ENCODE results near the gene MTAP.

MTAP gene

DNA sequence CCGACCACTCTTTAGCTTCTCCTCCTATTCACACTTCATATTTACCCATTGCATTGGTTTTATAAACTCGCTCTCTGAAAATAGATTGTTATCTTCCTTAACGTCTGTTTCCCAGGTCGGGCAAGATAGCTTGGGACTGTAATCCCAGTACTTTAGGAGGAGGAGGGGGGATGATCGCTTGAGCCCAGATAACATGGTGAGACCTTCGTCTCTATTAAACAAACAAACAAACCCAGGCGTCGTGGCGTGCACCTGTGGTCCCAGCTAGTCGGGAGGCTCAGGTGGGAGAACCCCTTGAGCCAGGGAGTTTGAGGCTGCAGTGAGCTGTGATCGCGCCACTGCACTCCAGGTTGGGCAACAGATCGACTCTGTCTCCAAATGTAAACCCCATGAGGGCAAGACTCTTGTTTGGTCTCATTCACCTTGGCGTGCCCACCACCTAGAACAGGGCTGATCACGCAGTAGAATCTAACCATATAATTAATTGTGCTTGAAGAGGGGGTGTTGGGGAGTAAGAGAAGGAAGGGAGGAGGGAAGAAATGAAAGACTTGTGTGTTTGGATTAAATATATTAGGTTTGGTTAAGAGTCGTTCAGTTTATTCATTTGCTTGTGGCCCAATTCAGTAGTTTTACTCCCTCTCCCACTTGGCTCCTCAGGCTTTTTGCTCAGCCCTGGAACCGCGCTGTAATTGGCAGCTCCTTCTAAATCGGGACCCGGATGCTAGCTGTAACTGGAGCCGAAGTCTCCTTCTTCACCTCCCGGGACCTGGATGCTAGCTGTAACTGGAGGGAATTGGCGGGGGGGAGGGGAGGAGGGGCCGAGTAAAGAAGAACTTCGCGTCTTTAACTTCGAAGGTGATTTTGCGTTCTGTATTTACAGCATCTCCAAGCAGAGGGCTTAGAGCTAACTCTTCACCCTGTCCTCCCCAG is 166.8 kb downstream of the MTAP start:
- H3K9ac ChIP-seq (ENCODE audit: insufficient read length, low read depth): no peak overlapping the region
- H3K4me1 ChIP-seq (ENCODE audit: insufficient read depth, insufficient read length): peaks cover 10% of the 10 kb centered on the region
- peaks cover 100% of the 10 kb centered on the region for H3K27me3 ChIP-seq (ENCODE audit: insufficient read depth, insufficient read length)
- no peak for DNase-seq (ENCODE audit: low read depth, low spot score)
- TF ChIP-seq YY1 (IDR thresholded peaks at IDR 0.05; ENCODE audit: insufficient read depth, insufficient read length) (no peak), ZNF274 (IDR thresholded peaks at IDR 0.05; ENCODE audit: low read depth, low read length) (no peak), SUZ12 (IDR thresholded peaks at IDR 0.05; ENCODE audit: extremely low read depth, insufficient read depth, insufficient read length) (no peak)
- no peak overlapping the region for H3K4me3 ChIP-seq (ENCODE audit: insufficient read length, low read depth)
- no peaks in the 10 kb centered on the region for H3K36me3 ChIP-seq (ENCODE audit: insufficient read depth, insufficient read length, low read length)
- H3K9me3 ChIP-seq (ENCODE audit: insufficient read depth, low read length): no peaks in the 10 kb centered on the region

DNA sequence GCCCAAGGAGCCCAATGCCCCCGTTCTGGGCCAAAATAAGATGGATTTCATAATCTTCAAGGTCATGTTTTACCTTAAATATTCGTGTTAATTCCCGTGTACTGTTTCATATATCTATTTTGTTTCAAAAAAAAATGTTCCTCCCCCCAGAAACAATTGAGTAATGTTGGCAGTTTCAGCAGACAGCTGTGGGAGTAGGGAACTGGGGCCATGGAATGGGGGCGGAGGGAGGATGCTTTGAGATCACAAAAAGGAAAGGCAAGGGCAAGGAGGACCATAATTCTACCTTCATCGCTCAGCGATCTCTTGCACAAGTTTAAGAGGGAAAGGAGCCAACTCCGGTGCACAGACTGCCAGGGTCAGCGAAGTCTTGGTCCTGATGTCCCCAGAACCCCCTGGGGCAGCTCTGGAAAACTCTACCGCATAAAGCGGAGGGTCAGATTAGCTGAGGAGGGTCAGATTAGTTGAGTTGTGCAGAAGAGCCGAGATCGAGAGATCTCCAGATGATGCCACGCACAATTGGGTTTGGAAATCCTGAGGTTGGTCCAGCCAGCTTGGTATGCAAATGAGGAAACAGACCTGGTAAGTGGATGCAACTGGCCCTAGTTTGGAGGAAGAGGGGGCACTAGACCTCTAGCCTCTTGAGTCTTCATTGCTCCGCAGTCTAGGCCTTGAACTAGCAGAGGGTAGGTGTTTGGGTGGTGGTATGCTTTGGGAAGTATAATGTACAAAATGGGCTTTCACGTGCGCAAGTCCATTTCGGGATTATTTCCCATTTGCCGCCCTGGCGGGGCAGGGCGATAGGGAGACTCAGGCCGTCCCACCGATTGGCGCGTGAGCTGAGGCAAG is 167.7 kb downstream of the MTAP start:
- DNase-seq (ENCODE audit: low read depth, low spot score): no peak
- Histone ChIP-seq H3K27me3 (ENCODE audit: insufficient read depth, insufficient read length) (peaks cover 100% of the 10 kb centered on the region), H3K4me3 (ENCODE audit: insufficient read length, low read depth) (peak overlapping the region; percentile 19), H3K4me1 (ENCODE audit: insufficient read depth, insufficient read length) (peaks cover 10% of the 10 kb centered on the region), H3K36me3 (ENCODE audit: insufficient read depth, insufficient read length, low read length) (no peaks in the 10 kb centered on the region), H3K9me3 (ENCODE audit: insufficient read depth, low read length) (no peaks in the 10 kb centered on the region), H3K9ac (ENCODE audit: insufficient read length, low read depth) (no peak overlapping the region)
- TF ChIP-seq ZNF274 (IDR thresholded peaks at IDR 0.05; ENCODE audit: low read depth, low read length) (no peak), YY1 (IDR thresholded peaks at IDR 0.05; ENCODE audit: insufficient read depth, insufficient read length) (no peak), SUZ12 (IDR thresholded peaks at IDR 0.05; ENCODE audit: extremely low read depth, insufficient read depth, insufficient read length) (no peak)

- Histone ChIP-seq H3K4me3 (ENCODE audit: insufficient read length, low read depth) (peak overlapping the region; percentile 19), H3K36me3 (ENCODE audit: insufficient read depth, insufficient read length, low read length) (no peaks in the 10 kb centered on the region), H3K9ac (ENCODE audit: insufficient read length, low read depth) (no peak overlapping the region), H3K27me3 (ENCODE audit: insufficient read depth, insufficient read length) (peaks cover 100% of the 10 kb centered on the region), H3K9me3 (ENCODE audit: insufficient read depth, low read length) (no peaks in the 10 kb centered on the region), H3K4me1 (ENCODE audit: insufficient read depth, insufficient read length) (peaks cover 7% of the 10 kb centered on the region)
- TF ChIP-seq SUZ12 (IDR thresholded peaks at IDR 0.05; ENCODE audit: extremely low read depth, insufficient read depth, insufficient read length) (peak; percentile 97), ZNF274 (IDR thresholded peaks at IDR 0.05; ENCODE audit: low read depth, low read length) (no peak)
- DNase-seq (ENCODE audit: low read depth, low spot score): no peak
Observed at GRCh38 chr9:21970800-21971640, 168.6 kb downstream of the MTAP start.

DNA sequence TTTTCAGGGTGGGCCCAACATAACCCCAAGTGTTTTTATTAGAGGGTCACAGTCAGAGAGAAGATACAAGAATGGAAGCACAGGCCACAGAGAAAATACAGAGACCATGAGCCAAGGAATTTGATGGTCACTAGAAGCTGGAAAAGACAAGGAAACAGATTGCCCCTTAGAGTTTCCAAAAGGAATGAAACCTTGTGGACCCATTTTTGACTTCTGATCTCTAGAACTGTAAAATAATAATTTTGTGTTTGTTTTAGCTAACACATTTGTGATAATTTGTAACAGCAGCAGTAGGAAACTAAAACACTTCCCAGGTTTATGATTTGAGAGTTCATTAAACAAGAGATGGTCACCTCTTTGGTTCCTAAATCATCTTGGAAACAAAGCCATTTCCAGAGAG is 169.9 kb downstream of the MTAP start:
- Histone ChIP-seq H3K4me3 (ENCODE audit: insufficient read length, low read depth) (no peak overlapping the region), H3K27me3 (ENCODE audit: insufficient read depth, insufficient read length) (peaks cover 100% of the 10 kb centered on the region), H3K4me1 (ENCODE audit: insufficient read depth, insufficient read length) (peaks cover 5% of the 10 kb centered on the region), H3K9ac (ENCODE audit: insufficient read length, low read depth) (no peak overlapping the region), H3K9me3 (ENCODE audit: insufficient read depth, low read length) (no peaks in the 10 kb centered on the region), H3K36me3 (ENCODE audit: insufficient read depth, insufficient read length, low read length) (no peaks in the 10 kb centered on the region)
- TF ChIP-seq ZNF274 (IDR thresholded peaks at IDR 0.05; ENCODE audit: low read depth, low read length) (no peak), SUZ12 (IDR thresholded peaks at IDR 0.05; ENCODE audit: extremely low read depth, insufficient read depth, insufficient read length) (no peak), YY1 (IDR thresholded peaks at IDR 0.05; ENCODE audit: insufficient read depth, insufficient read length) (no peak)
- no peak for DNase-seq (ENCODE audit: low read depth, low spot score)

DNA sequence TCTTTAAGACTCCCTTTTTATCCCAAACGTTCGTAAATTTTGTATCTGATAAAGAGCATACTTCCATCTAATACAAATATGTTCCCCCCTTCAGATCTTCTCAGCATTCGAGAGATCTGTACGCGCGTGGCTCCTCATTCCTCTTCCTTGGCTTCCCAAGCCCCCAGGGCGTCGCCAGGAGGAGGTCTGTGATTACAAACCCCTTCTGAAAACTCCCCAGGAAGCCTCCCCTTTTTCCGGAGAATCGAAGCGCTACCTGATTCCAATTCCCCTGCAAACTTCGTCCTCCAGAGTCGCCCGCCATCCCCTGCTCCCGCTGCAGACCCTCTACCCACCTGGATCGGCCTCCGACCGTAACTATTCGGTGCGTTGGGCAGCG is 171.9 kb downstream of the MTAP start:
- no peak for DNase-seq (ENCODE audit: low read depth, low spot score)

GRCh38 chr9:21974722-21975409 is 172.4 kb downstream of the MTAP start:
- Histone ChIP-seq H3K27me3 (ENCODE audit: insufficient read depth, insufficient read length) (peaks cover 99% of the 10 kb centered on the region), H3K9me3 (ENCODE audit: insufficient read depth, low read length) (no peaks in the 10 kb centered on the region), H3K4me3 (ENCODE audit: insufficient read length, low read depth) (peak overlapping the region; percentile 50), H3K9ac (ENCODE audit: insufficient read length, low read depth) (peak overlapping the region; percentile 37), H3K36me3 (ENCODE audit: insufficient read depth, insufficient read length, low read length) (no peaks in the 10 kb centered on the region), H3K4me1 (ENCODE audit: insufficient read depth, insufficient read length) (no peaks in the 10 kb centered on the region)
- no peak for TF ChIP-seq SUZ12 (IDR thresholded peaks at IDR 0.05; ENCODE audit: extremely low read depth, insufficient read depth, insufficient read length)
- no peak for TF ChIP-seq YY1 (IDR thresholded peaks at IDR 0.05; ENCODE audit: insufficient read depth, insufficient read length)
- DNase-seq (ENCODE audit: low read depth, low spot score): no peak

More for the DNA sequence above, 171.9 kb downstream of the MTAP start:
- Histone ChIP-seq H3K9me3 (ENCODE audit: insufficient read depth, low read length) (no peaks in the 10 kb centered on the region), H3K27me3 (ENCODE audit: insufficient read depth, insufficient read length) (peaks cover 99% of the 10 kb centered on the region), H3K9ac (ENCODE audit: insufficient read length, low read depth) (peak overlapping the region; percentile 37), H3K4me1 (ENCODE audit: insufficient read depth, insufficient read length) (no peaks in the 10 kb centered on the region), H3K36me3 (ENCODE audit: insufficient read depth, insufficient read length, low read length) (no peaks in the 10 kb centered on the region), H3K4me3 (ENCODE audit: insufficient read length, low read depth) (peak overlapping the region; percentile 50)
- TF ChIP-seq ZNF274 (IDR thresholded peaks at IDR 0.05; ENCODE audit: low read depth, low read length) (no peak), SUZ12 (IDR thresholded peaks at IDR 0.05; ENCODE audit: extremely low read depth, insufficient read depth, insufficient read length) (no peak), YY1 (IDR thresholded peaks at IDR 0.05; ENCODE audit: insufficient read depth, insufficient read length) (no peak)
